ENCODE measurements around the gene RHOH. TPM values are rescaled to one million over a fixed set of nuclear protein-coding genes. Genes with fewer than 3 reads are reported as not detected.

The RHOH gene
- total RNA-seq, 2 experiments from 2014 or later, result 38.2 to 83.2 TPM

DNA sequence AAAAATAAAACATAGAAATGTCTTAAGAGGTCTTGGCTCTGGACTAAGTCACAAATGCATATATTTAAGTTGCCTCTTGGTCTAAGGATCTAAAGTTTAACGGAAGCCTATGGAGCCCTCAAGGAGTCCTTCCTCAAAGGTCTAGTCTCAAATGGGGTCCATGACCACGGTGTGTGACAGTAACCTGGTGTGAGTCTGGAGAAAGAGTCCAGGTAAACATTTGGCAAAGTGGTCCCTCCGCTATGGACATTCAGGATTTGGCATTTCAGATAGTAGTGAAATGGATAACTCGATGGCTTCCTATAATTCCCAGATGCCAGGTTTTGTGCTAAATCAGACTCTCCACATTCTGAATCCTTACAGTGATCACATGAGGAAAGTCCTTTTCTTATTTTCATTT is 44.2 kb downstream of the RHOH start:
- no TSS peak for BruUV-seq (replicated peaks)
- POLR2A ChIA-PET, result interaction anchor here (0.6 kb wide), 1 partner anchor 12 kb away, joined by 3 read pairs; no protein-coding TSS in a partner anchor
- H3K4me2 ChIP-seq (ENCODE audit: low read length), result no peak overlapping the region
- no peaks in the 10 kb centered on the region for H3K4me1 ChIP-seq (ENCODE audit: insufficient read depth, low read length, poor library complexity, severe bottlenecking)
- TF ChIP-seq, protein P1, sequence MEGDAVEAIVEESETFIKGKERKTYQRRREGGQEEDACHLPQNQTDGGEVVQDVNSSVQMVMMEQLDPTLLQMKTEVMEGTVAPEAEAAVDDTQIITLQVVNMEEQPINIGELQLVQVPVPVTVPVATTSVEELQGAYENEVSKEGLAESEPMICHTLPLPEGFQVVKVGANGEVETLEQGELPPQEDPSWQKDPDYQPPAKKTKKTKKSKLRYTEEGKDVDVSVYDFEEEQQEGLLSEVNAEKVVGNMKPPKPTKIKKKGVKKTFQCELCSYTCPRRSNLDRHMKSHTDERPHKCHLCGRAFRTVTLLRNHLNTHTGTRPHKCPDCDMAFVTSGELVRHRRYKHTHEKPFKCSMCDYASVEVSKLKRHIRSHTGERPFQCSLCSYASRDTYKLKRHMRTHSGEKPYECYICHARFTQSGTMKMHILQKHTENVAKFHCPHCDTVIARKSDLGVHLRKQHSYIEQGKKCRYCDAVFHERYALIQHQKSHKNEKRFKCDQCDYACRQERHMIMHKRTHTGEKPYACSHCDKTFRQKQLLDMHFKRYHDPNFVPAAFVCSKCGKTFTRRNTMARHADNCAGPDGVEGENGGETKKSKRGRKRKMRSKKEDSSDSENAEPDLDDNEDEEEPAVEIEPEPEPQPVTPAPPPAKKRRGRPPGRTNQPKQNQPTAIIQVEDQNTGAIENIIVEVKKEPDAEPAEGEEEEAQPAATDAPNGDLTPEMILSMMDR (conservative IDR thresholded peaks at IDR 0.05; ENCODE audit: low read length), result no peak
- TF ChIP-seq EZH2phosphoT487 (IDR thresholded peaks at IDR 0.05; ENCODE audit: borderline replicate concordance, low read depth, low read length), result no peak
- H3K27ac ChIP-seq (ENCODE audit: low read depth, low read length, poor library complexity, severe bottlenecking), result no peak overlapping the region
- peaks cover 15% of the 10 kb centered on the region; the same call in 1 of the 2 replicates for H4K20me1 ChIP-seq (ENCODE audit: insufficient read depth, low read length)
- no peak for DNase-seq (ENCODE audit: low spot score)
- CTCF ChIA-PET (ENCODE audit: unreplicated experiment), result no interaction called here
- peaks cover 91% of the 10 kb centered on the region for H3K36me3 ChIP-seq (ENCODE audit: insufficient read depth, low read length)
- H3K9me2 ChIP-seq (ENCODE audit: insufficient read depth, low read length), result no peaks in the 10 kb centered on the region
- peaks cover 82% of the 10 kb centered on the region for H3K79me2 ChIP-seq (ENCODE audit: insufficient read depth, low read depth, low read length)
- H2AFZ ChIP-seq (ENCODE audit: low read length), result no peak overlapping the region
- no peak overlapping the region for H3K4me3 ChIP-seq (ENCODE audit: low read depth, low read length, poor library complexity, severe bottlenecking)
- intact Hi-C loops (cut with micrococcal nuclease; ENCODE audit: unreplicated experiment), result loop anchor here (10.0 kb wide), 1 partner anchor 64 kb away; no protein-coding TSS in a partner anchor
- no peaks in the 10 kb centered on the region for H3K9me3 ChIP-seq (ENCODE audit: low read length)

DNA sequence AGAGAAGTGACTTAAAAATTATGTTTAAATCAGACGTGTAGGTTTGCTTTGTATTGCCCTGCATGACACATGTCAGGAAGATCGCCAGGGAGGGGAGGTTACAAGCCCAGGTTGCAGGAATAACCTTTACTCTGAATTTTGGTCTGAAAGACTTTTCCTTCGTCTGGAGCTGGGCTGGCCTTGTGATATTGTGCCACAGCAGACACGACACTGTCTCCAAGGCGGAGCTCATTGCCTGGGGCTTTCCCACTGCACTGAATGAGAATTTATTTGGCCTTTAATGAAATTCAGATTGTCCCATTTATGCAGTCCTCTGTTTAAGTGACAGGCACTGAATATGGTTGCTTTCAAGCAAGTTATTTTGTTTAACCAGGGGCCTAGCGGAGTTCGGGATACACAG is 45.1 kb downstream of the RHOH start:
- TF ChIP-seq EZH2phosphoT487 (IDR thresholded peaks at IDR 0.05; ENCODE audit: borderline replicate concordance, low read depth, low read length), result no peak
- TF ChIP-seq, protein P1 (conservative IDR thresholded peaks at IDR 0.05; ENCODE audit: low read length), result no peak
- Histone ChIP-seq H3K79me2 (ENCODE audit: insufficient read depth, low read depth, low read length) (peaks cover 73% of the 10 kb centered on the region), H3K4me3 (ENCODE audit: low read depth, low read length, poor library complexity, severe bottlenecking) (no peak overlapping the region), H4K20me1 (ENCODE audit: insufficient read depth, low read length) (peaks cover 15% of the 10 kb centered on the region; the same call in 1 of the 2 replicates), H3K4me2 (ENCODE audit: low read length) (no peak overlapping the region), H3K27ac (ENCODE audit: low read depth, low read length, poor library complexity, severe bottlenecking) (no peak overlapping the region), H2AFZ (ENCODE audit: low read length) (no peak overlapping the region), H3K4me1 (ENCODE audit: insufficient read depth, low read length, poor library complexity, severe bottlenecking) (no peaks in the 10 kb centered on the region), H3K9me2 (ENCODE audit: insufficient read depth, low read length) (no peaks in the 10 kb centered on the region), H3K9me3 (ENCODE audit: low read length) (no peaks in the 10 kb centered on the region), H3K36me3 (ENCODE audit: insufficient read depth, low read length) (peaks cover 91% of the 10 kb centered on the region)
- no peak for DNase-seq (ENCODE audit: low spot score)
- intact Hi-C loops (cut with micrococcal nuclease; ENCODE audit: unreplicated experiment), result loop anchor here (10.0 kb wide), 1 partner anchor 63 kb away; no protein-coding TSS in a partner anchor
- ChIA-PET POLR2A (no interaction called here), CTCF (ENCODE audit: unreplicated experiment) (no interaction called here)
- BruUV-seq (replicated peaks), result no TSS peak

DNA sequence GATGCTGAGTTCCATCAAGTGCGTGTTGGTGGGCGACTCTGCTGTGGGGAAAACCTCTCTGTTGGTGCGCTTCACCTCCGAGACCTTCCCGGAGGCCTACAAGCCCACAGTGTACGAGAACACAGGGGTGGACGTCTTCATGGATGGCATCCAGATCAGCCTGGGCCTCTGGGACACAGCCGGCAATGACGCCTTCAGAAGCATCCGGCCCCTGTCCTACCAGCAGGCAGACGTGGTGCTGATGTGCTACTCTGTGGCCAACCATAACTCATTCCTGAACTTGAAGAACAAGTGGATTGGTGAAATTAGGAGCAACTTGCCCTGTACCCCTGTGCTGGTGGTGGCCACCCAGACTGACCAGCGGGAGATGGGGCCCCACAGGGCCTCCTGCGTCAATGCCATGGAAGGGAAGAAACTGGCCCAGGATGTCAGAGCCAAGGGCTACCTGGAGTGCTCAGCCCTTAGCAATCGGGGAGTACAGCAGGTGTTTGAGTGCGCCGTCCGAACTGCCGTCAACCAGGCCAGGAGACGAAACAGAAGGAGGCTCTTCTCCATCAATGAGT is 46.6 kb downstream of the RHOH start:
- H3K4me3 ChIP-seq (ENCODE audit: low read depth, low read length, poor library complexity, severe bottlenecking), result no peak overlapping the region

More for the DNA sequence above, 46.6 kb downstream of the RHOH start:
- ChIA-PET CTCF (ENCODE audit: unreplicated experiment) (no interaction called here), POLR2A (interaction anchor here (0.5 to 1.1 kb wide), 2 partner anchors 125 to 1793 kb away, joined by 4 to 7 read pairs; no protein-coding TSS in a partner anchor)
- H3K9me2 ChIP-seq (ENCODE audit: insufficient read depth, low read length), result no peaks in the 10 kb centered on the region
- peaks cover 82% of the 10 kb centered on the region for H3K36me3 ChIP-seq (ENCODE audit: insufficient read depth, low read length)
- DNase-seq (ENCODE audit: low spot score), result no peak
- peaks cover 15% of the 10 kb centered on the region; the same call in 1 of the 2 replicates for H4K20me1 ChIP-seq (ENCODE audit: insufficient read depth, low read length)
- H3K9me3 ChIP-seq (ENCODE audit: low read length), result no peaks in the 10 kb centered on the region
- intact Hi-C loops (cut with micrococcal nuclease; ENCODE audit: unreplicated experiment), result loop anchor here (10.0 kb wide), 1 partner anchor 61 kb away; no protein-coding TSS in a partner anchor
- no peak overlapping the region for H2AFZ ChIP-seq (ENCODE audit: low read length)
- H3K4me2 ChIP-seq (ENCODE audit: low read length), result no peak overlapping the region
- no peak for TF ChIP-seq EZH2phosphoT487 (IDR thresholded peaks at IDR 0.05; ENCODE audit: borderline replicate concordance, low read depth, low read length)
- TF ChIP-seq, protein P1 (conservative IDR thresholded peaks at IDR 0.05; ENCODE audit: low read length), result no peak
- no TSS peak for BruUV-seq (replicated peaks)
- H3K79me2 ChIP-seq (ENCODE audit: insufficient read depth, low read depth, low read length), result peaks cover 58% of the 10 kb centered on the region
- no peaks in the 10 kb centered on the region for H3K4me1 ChIP-seq (ENCODE audit: insufficient read depth, low read length, poor library complexity, severe bottlenecking)
- H3K27ac ChIP-seq (ENCODE audit: low read depth, low read length, poor library complexity, severe bottlenecking), result no peak overlapping the region

Data from OCI-LY7 (cell line).